Dermis lymphatic vessel endothelial cell (primary cell): Measurements from ENCODE around the gene ZNF441. TPM values are rescaled to one million over a fixed set of nuclear protein-coding genes. Genes with fewer than 3 reads are reported as not detected.

Experiments
- total RNA-seq: library from RNA; depleted of rRNA; stranded (reverse); fragments of >200 nt; gene quantifications from 2 replicates; pipeline ENCODE4 v1.2.1, GENCODE V29; 2014

Gene ZNF441
- total RNA-seq = 15.2 and 15.5 TPM in 2 replicates

DNA sequence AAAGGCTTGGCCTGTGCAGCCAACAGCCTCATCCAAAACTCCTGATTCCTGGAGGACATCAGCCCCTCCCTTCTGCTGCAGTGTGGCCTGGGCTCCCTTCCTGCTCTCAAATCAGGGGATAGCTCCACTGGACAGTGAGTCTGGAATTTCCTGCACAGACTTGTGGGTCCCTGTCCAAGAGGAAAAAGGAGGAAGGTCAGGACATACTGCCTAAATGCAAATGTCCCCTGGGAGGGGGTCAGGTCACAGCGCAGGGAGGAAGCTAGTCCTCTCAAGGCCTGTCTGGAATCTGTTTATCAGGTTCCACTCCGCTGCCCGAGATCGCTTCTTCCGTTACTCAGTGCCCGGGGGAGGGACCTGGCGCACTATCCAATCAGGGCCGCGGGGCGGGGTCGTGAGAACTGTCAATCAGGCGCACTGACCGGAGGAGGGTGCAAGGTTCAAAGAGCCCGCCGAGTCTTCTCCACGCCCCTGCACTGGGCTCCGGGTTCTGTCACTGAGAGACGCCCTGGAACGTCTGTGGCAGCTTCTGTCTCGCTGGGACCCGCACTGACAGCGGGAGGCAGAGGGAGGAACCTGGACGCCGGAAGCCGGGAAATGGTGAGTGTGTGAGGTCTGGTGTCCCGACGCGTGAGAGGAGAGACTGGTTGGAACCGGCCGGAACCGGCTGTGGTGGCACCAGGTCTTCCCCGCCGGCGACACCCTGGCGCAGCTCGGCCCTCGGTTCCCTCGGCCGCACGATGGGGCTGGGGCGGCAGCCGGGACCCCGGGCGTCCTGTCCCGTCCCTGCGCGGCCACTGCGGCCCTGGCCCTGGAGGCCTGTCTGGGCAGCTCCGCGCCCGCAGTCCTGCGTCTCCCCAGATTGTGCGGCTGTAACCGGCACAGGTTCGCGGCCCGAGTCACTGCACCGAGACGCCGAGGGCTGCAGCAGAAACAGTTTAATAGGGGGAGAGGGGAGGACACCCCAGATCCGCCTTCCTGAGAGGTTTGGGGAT is at the start of gene ZNF441:
TSS of gene ZNF441 (plus strand) at position 404 of the 995 bp plus-strand sequence. CDS start at position 598, 194 bp downstream.

DNA sequence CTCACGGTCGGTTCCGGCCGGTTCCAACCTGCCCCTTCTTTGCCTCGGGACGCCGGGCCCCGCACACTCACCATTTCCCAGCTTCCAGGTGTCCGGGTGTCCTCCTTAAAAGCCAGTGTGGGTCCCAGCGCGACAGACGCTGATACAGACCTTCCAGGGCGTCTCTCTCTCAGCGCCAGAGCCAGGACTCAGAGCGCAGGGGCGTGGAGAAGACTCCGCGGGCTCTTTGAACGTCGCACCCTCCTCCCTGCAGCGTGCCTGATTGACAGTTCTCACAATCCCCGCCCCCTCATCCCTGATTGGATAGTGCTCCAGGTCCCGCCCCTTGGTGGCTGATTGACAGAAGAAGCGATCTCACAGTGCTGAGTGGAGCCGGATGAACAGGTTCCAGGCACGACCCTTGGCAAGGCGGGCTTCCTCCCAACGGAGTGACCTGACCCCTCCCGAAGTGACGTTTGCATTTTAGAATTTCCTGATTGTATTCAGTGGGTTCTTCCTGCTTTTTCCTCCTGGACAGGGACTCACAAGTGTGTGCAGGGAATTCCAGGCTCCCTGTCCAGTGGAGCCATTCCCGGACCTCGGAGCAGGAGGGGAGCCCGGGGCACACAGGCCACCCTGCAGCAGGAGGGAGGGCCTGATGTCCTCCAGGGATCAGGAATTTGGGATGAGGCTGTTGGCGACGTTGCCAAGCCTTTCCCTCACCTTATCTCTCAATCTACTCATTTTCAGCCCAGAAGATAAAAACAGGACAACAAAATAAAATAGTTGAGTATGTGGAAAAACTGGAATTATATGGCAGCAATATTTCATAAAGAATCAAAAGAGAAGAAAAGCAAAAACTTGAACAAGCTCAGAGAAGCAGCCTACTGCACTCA is 27.8 kb upstream of the ZNF441 start, which contains the start of gene ZNF823:
TSS of gene ZNF823 (minus strand) at position 201 of the 875 bp plus-strand sequence. CDS start at position 74, 127 bp downstream.

DNA sequence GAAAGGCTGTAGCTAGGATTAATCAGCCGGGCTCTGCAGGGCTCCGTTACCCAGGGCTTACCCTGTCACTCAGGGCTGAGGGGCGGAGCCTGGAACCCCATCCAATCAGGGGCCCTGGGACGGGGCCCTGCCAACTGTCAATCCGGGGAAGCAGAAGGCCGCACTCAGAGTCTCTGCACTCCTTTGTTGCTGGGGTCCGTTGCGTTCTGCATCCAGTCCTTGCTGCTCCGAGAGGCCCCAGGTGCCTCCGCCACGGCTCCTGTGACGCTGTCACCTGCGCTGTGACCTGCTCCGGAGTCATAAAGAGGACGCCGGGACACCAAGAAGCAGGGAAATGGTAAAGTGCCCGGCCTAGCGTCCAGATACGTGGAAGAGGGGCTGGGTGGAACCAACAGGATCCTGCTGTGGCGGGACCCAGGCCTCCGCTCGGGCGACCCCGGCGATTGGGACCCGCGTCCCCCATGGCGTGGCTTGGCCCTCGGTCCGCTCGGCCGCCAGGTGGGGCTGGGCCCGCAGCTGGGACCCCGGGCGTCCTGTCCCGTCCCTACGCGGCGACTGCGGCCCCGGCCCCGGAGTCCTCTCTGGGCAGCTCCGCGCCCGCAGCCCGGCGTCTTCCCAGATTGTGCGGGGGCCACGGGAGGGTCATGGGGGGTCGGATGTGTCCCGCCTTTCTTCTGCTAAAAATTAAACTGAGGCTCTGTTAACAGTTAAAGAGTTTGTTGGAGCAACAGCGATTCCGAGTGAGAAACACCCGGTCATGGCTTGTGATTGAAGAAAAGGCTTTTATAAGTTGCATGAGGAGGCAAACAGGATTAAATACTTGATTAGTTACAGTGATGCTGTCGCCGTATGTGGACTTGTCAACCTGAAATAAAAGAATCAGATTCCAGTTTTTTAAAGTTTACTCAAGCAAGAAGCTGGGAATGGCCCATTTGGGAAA is 31.9 kb downstream of the ZNF441 start, which contains the start of gene ZNF491:
TSS of gene ZNF491 (plus strand) at position 133 of the 940 bp plus-strand sequence. CDS start 7,431 bp downstream, outside the sequence.

DNA sequence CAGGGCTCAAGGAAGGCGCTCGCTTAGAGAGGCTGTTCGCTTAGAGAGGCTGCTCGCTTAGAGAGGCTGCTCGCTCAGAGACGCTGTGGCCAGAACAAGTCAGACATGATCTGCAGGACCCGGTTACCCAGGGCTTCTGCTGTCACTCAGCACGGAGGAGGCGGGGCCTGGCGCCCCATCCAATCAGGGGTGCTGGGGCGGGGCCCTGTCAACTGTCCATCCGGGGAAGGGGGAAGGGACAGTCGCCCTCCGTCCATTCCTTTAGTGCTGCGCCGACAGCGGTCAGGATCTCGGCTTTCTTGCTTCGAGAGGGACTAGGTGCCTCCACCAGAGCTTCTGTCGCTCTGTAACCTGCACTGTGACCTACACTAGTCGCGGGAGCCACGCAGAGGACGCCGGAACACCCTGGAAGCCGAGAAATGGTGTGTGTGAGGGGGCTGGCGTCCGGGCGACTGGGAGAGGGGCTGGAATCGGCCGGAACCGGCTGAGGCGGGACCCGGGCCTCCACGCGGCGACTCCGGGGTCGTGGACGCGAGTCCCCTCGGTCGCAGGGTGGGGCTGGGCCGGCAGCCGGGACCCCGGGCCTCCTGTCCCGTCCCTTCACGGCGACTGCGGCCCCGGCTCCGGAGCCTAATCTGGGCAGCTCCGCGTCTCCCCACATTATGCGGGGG is 47.4 kb downstream of the ZNF441 start, which contains the start of gene ZNF440:
TSS of gene ZNF440 (plus strand) at position 245 of the 671 bp plus-strand sequence. CDS start at position 420, 175 bp downstream.

Other genes starting within 250 kb of the ZNF441 start
- gene ECSIT, start 237.9 kb upstream of the ZNF441 start, total RNA-seq = 20.6 and 30.1 TPM in 2 replicates
- gene CNN1, start 228.1 kb upstream of the ZNF441 start, total RNA-seq = under 0.01 TPM in 1 of 2 replicates, not detected in the other
- gene ELOF1, start 207.8 kb upstream of the ZNF441 start, total RNA-seq = 22.9 and 23.8 TPM in 2 replicates
- gene ACP5, start 189.4 kb upstream of the ZNF441 start, total RNA-seq = under 0.01 and 0.34 TPM in 2 replicates
- 21.3 and 29.7 TPM in 2 replicates for gene ZNF627, start 169.5 kb upstream of the ZNF441 start, total RNA-seq
- 9.3 and 11.4 TPM in 2 replicates for gene ZNF823, start 28.1 kb upstream of the ZNF441 start, total RNA-seq
- gene ZNF491, start 31.5 kb downstream of the ZNF441 start, total RNA-seq = 0.54 and 0.86 TPM in 2 replicates
- gene ZNF440, start 47.3 kb downstream of the ZNF441 start, total RNA-seq = 8.9 and 10.8 TPM in 2 replicates
- gene ZNF439, start 81.7 kb downstream of the ZNF441 start, total RNA-seq = 0.11 and 0.17 TPM in 2 replicates
- gene ZNF69, start 120.8 kb downstream of the ZNF441 start, total RNA-seq = 2.0 and 4.2 TPM in 2 replicates
- 5.2 and 7.8 TPM in 2 replicates for gene ZNF700, start 158.1 kb downstream of the ZNF441 start, total RNA-seq
- 0.33 and 0.60 TPM in 2 replicates for gene ZNF763, start 198.0 kb downstream of the ZNF441 start, total RNA-seq